WTC11 (cell line): ENCODE measurements around the gene MED12L. TPM values are rescaled to one million over a fixed set of nuclear protein-coding genes. Genes with fewer than 3 reads are reported as not detected.

Experiments used
- ATAC-seq: fragments of 200-7000 bp; cut with Tn5 transposase; 2 replicates; pipeline ENCODE4 v1.10.0; 2021; ENCODE audit warnings: mild to moderate bottlenecking, moderate library complexity
- CTCF ChIA-PET: fragments of 300-600 bp; sonication (Branson Sonifier 250); formaldehyde crosslinking; loops from one replicate; lab custom pipeline; 2021; ENCODE audit warnings: antibody characterized with exemption; lab: Charles Lee
- POLR2A ChIA-PET: fragments of 350-600 bp; sonication (Branson Sonifier 250); formaldehyde crosslinking; loops from one replicate; lab custom pipeline; 2021; ENCODE audit warnings: antibody characterized with exemption; lab: Charles Lee
- DNase-seq: peaks from one replicate; pipeline ENCODE4 v3.0.0; 2021; ENCODE audit warnings: low spot score
- H3K27ac Mint-ChIP-seq: 2 replicates; pipeline ENCODE4 v1.8.0; 2021; ENCODE audit warnings: mixed read lengths
- H3K27me3 Mint-ChIP-seq: 2 replicates; pipeline ENCODE4 v1.8.0; 2021; ENCODE audit warnings: low read depth, mild to moderate bottlenecking, moderate library complexity, mixed read lengths
- H3K36me3 Mint-ChIP-seq: 2 replicates; pipeline ENCODE4 v1.8.0; 2021; ENCODE audit warnings: mixed read lengths
- H3K4me1 Mint-ChIP-seq: 2 replicates; pipeline ENCODE4 v1.8.0; 2022; ENCODE audit warnings: mixed read lengths
- H3K4me3 Mint-ChIP-seq: 2 replicates; pipeline ENCODE4 v1.8.0; 2021; ENCODE audit warnings: mild to moderate bottlenecking, moderate library complexity, mixed read lengths
- H3K9me3 Mint-ChIP-seq: 2 replicates; pipeline ENCODE4 v1.8.0; 2021; ENCODE audit warnings: mixed read lengths
- ESRRA ChIP-seq: sonication (generic); formaldehyde crosslinking; IDR thresholded peaks from 2 replicates; pipeline ENCODE4 v1.8.1; 2022; ENCODE audit warnings: mild to moderate bottlenecking, missing genetic modification reagents, borderline replicate concordance
- ETV6 ChIP-seq: sonication (generic); formaldehyde crosslinking; IDR thresholded peaks from 2 replicates; pipeline ENCODE4 v1.8.1; 2022; ENCODE audit warnings: mild to moderate bottlenecking, missing genetic modification reagents
- GTF2I ChIP-seq: fragments of 250-450 bp; sonication (Bioruptor Pico); conservative IDR thresholded peaks from 2 replicates; pipeline ENCODE4 v1.4.0; 2021; ENCODE audit warnings: mild to moderate bottlenecking
- NR1H2 ChIP-seq: sonication (generic); formaldehyde crosslinking; IDR thresholded peaks from 2 replicates; pipeline ENCODE4 v1.9.0; 2021; ENCODE audit warnings: mild to moderate bottlenecking, moderate library complexity, missing genetic modification reagents
- PRRX2 ChIP-seq: fragments of 250-450 bp; sonication (Bioruptor Pico); IDR thresholded peaks from 2 replicates; pipeline ENCODE4 v1.8.0; 2021; ENCODE audit warnings: mild to moderate bottlenecking
- RELA ChIP-seq: sonication (generic); formaldehyde crosslinking; IDR thresholded peaks from 2 replicates; pipeline ENCODE4 v1.8.1; 2022; ENCODE audit warnings: missing genetic modification reagents, mild to moderate bottlenecking, borderline replicate concordance
- SMAD3 ChIP-seq: sonication (generic); formaldehyde crosslinking; IDR thresholded peaks from 2 replicates; pipeline ENCODE4 v1.8.0; 2022; ENCODE audit warnings: missing genetic modification reagents, mild to moderate bottlenecking, borderline replicate concordance
- TCF7 ChIP-seq: sonication (generic); formaldehyde crosslinking; IDR thresholded peaks from 2 replicates; pipeline ENCODE4 v1.8.0; 2022; ENCODE audit warnings: mild to moderate bottlenecking, low read depth, missing genetic modification reagents, moderate library complexity
- ZNF138 ChIP-seq: sonication (generic); formaldehyde crosslinking; conservative IDR thresholded peaks from 2 replicates; pipeline ENCODE4 v1.8.1; 2022; ENCODE audit warnings: mild to moderate bottlenecking, moderate library complexity, missing genetic modification reagents
- ZNF232 ChIP-seq: sonication (generic); formaldehyde crosslinking; IDR thresholded peaks from 2 replicates; pipeline ENCODE4 v1.8.0; 2022; ENCODE audit warnings: mild to moderate bottlenecking, missing genetic modification reagents
- total RNA-seq: library from RNA; stranded (reverse); gene quantifications from 3 replicates; pipeline ENCODE4 v1.2.3, GENCODE V29; 2021
- TF ChIP-seq, protein P1 (sequence below): sonication (generic); formaldehyde crosslinking; IDR thresholded peaks from 2 replicates; pipeline ENCODE4 v1.8.0; 2023; ENCODE audit warnings: missing genetic modification reagents, mild to moderate bottlenecking, borderline replicate concordance
- TF ChIP-seq, protein P2 (sequence below): fragments of 250-450 bp; sonication (Bioruptor Pico); IDR thresholded peaks from 2 replicates; pipeline ENCODE4 v2.1.2; 2022; ENCODE audit warnings: mild to moderate bottlenecking, moderate library complexity
- TF ChIP-seq, protein P3 (sequence below): fragments of 200-600 bp; IDR thresholded peaks from 2 replicates; pipeline ENCODE4 v1.8.0; 2022; ENCODE audit warnings: antibody characterized with exemption
- TF ChIP-seq, protein P4 (sequence below): sonication (generic); formaldehyde crosslinking; IDR thresholded peaks from 2 replicates; pipeline ENCODE4 v1.8.0; 2022; ENCODE audit warnings: missing genetic modification reagents
- TF ChIP-seq, protein P5 (sequence below): sonication (generic); formaldehyde crosslinking; IDR thresholded peaks from 2 replicates; pipeline ENCODE4 v1.8.1; 2022; ENCODE audit warnings: low read depth, mild to moderate bottlenecking, moderate library complexity, missing genetic modification reagents, borderline replicate concordance
- TF ChIP-seq, protein P6 (sequence below): sonication (generic); formaldehyde crosslinking; IDR thresholded peaks from 2 replicates; pipeline ENCODE4 v1.8.1; 2023; ENCODE audit warnings: mild to moderate bottlenecking, missing genetic modification reagents
- TF ChIP-seq, protein P7 (sequence below): fragments of 250-450 bp; sonication (Bioruptor Pico); IDR thresholded peaks from 2 replicates; pipeline ENCODE4 v1.9.0; 2021; ENCODE audit warnings: moderate library complexity, mild to moderate bottlenecking, inconsistent platforms, borderline replicate concordance

MED12L gene
- total RNA-seq, 1 experiment from 2014 or later: 27.4 TPM

DNA sequence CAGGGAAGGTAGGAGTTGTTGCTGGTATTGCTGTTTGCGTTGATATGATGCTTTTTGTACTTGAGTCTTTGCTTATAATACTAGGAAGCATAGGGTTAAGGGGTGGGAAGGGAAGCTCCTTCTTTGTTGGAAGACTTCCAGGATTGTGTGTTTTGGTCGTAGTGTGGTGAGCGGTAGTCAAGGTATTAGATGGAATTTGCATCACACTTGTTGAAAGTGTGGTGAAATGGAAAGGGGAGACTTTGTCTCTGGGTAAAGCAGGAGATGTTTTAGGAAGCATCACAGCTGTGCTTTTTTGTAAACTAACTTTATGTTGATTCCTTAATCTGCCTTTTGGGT lies 360.5 kb downstream of the MED12L start (continued):
- TF ChIP-seq, protein P1, sequence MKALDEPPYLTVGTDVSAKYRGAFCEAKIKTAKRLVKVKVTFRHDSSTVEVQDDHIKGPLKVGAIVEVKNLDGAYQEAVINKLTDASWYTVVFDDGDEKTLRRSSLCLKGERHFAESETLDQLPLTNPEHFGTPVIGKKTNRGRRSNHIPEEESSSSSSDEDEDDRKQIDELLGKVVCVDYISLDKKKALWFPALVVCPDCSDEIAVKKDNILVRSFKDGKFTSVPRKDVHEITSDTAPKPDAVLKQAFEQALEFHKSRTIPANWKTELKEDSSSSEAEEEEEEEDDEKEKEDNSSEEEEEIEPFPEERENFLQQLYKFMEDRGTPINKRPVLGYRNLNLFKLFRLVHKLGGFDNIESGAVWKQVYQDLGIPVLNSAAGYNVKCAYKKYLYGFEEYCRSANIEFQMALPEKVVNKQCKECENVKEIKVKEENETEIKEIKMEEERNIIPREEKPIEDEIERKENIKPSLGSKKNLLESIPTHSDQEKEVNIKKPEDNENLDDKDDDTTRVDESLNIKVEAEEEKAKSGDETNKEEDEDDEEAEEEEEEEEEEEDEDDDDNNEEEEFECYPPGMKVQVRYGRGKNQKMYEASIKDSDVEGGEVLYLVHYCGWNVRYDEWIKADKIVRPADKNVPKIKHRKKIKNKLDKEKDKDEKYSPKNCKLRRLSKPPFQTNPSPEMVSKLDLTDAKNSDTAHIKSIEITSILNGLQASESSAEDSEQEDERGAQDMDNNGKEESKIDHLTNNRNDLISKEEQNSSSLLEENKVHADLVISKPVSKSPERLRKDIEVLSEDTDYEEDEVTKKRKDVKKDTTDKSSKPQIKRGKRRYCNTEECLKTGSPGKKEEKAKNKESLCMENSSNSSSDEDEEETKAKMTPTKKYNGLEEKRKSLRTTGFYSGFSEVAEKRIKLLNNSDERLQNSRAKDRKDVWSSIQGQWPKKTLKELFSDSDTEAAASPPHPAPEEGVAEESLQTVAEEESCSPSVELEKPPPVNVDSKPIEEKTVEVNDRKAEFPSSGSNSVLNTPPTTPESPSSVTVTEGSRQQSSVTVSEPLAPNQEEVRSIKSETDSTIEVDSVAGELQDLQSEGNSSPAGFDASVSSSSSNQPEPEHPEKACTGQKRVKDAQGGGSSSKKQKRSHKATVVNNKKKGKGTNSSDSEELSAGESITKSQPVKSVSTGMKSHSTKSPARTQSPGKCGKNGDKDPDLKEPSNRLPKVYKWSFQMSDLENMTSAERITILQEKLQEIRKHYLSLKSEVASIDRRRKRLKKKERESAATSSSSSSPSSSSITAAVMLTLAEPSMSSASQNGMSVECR: no peak
- TF ChIP-seq SMAD3 (CRISPR knock-in tag): no peak
- no peak for TF ChIP-seq ETV6 (CRISPR knock-in tag)
- TF ChIP-seq, protein P2, sequence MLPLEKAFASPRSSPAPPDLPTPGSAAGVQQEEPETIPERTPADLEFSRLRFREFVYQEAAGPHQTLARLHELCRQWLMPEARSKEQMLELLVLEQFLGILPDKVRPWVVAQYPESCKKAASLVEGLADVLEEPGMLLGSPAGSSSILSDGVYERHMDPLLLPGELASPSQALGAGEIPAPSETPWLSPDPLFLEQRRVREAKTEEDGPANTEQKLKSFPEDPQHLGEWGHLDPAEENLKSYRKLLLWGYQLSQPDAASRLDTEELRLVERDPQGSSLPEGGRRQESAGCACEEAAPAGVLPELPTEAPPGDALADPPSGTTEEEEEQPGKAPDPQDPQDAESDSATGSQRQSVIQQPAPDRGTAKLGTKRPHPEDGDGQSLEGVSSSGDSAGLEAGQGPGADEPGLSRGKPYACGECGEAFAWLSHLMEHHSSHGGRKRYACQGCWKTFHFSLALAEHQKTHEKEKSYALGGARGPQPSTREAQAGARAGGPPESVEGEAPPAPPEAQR (CRISPR knock-in tag): no peak
- TF ChIP-seq ZNF232 (CRISPR knock-in tag): no peak
- no peak for TF ChIP-seq RELA (CRISPR knock-in tag)
- TF ChIP-seq, all 79 proteins: peak for 0

DNA sequence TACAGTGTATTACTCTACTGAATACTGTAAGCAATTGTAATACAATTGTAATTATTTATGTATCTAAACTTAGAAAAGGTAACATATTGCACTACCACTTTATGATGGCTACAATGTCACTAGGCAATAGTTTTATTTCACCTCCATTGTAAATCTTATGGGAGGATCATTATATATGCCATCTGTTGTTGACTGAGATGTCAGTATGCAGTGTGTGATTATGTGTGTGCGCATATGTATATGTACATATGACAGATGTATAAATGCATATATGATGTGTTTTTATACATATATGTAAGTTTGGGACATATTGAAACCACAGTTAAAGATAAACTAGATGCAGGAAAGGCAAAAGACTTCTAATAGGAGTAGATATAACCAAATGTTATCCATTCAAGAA lies 366.9 kb downstream of the MED12L start:
- CTCF ChIA-PET: no interaction called here
- Mint-ChIP-seq H3K27ac (no peak overlapping the region; the same call in 1 of the 2 replicates), H3K36me3 (no peaks in the 10 kb centered on the region), H3K9me3 (peaks cover under 1% of the 10 kb centered on the region; the same call in 1 of the 2 replicates), H3K4me3 (no peak overlapping the region), H3K27me3 (no peaks in the 10 kb centered on the region), H3K4me1 (peaks cover 10% of the 10 kb centered on the region)
- POLR2A ChIA-PET: no interaction called here
- no peak for DNase-seq
- no peak for ATAC-seq
- TF ChIP-seq, protein P3, sequence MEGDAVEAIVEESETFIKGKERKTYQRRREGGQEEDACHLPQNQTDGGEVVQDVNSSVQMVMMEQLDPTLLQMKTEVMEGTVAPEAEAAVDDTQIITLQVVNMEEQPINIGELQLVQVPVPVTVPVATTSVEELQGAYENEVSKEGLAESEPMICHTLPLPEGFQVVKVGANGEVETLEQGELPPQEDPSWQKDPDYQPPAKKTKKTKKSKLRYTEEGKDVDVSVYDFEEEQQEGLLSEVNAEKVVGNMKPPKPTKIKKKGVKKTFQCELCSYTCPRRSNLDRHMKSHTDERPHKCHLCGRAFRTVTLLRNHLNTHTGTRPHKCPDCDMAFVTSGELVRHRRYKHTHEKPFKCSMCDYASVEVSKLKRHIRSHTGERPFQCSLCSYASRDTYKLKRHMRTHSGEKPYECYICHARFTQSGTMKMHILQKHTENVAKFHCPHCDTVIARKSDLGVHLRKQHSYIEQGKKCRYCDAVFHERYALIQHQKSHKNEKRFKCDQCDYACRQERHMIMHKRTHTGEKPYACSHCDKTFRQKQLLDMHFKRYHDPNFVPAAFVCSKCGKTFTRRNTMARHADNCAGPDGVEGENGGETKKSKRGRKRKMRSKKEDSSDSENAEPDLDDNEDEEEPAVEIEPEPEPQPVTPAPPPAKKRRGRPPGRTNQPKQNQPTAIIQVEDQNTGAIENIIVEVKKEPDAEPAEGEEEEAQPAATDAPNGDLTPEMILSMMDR: no peak
- no peak for TF ChIP-seq GTF2I (CRISPR knock-in tag)
- TF ChIP-seq ESRRA (CRISPR knock-in tag): no peak
- TF ChIP-seq, protein P4, sequence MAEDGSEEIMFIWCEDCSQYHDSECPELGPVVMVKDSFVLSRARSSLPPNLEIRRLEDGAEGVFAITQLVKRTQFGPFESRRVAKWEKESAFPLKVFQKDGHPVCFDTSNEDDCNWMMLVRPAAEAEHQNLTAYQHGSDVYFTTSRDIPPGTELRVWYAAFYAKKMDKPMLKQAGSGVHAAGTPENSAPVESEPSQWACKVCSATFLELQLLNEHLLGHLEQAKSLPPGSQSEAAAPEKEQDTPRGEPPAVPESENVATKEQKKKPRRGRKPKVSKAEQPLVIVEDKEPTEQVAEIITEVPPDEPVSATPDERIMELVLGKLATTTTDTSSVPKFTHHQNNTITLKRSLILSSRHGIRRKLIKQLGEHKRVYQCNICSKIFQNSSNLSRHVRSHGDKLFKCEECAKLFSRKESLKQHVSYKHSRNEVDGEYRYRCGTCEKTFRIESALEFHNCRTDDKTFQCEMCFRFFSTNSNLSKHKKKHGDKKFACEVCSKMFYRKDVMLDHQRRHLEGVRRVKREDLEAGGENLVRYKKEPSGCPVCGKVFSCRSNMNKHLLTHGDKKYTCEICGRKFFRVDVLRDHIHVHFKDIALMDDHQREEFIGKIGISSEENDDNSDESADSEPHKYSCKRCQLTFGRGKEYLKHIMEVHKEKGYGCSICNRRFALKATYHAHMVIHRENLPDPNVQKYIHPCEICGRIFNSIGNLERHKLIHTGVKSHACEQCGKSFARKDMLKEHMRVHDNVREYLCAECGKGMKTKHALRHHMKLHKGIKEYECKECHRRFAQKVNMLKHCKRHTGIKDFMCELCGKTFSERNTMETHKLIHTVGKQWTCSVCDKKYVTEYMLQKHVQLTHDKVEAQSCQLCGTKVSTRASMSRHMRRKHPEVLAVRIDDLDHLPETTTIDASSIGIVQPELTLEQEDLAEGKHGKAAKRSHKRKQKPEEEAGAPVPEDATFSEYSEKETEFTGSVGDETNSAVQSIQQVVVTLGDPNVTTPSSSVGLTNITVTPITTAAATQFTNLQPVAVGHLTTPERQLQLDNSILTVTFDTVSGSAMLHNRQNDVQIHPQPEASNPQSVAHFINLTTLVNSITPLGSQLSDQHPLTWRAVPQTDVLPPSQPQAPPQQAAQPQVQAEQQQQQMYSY (CRISPR knock-in tag): no peak
- no peak for TF ChIP-seq TCF7
- TF ChIP-seq PRRX2: no peak
- no peak for TF ChIP-seq NR1H2 (CRISPR knock-in tag)
- TF ChIP-seq, protein P5, sequence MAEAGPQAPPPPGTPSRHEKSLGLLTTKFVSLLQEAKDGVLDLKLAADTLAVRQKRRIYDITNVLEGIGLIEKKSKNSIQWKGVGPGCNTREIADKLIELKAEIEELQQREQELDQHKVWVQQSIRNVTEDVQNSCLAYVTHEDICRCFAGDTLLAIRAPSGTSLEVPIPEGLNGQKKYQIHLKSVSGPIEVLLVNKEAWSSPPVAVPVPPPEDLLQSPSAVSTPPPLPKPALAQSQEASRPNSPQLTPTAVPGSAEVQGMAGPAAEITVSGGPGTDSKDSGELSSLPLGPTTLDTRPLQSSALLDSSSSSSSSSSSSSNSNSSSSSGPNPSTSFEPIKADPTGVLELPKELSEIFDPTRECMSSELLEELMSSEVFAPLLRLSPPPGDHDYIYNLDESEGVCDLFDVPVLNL (CRISPR knock-in tag): no peak
- TF ChIP-seq, protein P6, sequence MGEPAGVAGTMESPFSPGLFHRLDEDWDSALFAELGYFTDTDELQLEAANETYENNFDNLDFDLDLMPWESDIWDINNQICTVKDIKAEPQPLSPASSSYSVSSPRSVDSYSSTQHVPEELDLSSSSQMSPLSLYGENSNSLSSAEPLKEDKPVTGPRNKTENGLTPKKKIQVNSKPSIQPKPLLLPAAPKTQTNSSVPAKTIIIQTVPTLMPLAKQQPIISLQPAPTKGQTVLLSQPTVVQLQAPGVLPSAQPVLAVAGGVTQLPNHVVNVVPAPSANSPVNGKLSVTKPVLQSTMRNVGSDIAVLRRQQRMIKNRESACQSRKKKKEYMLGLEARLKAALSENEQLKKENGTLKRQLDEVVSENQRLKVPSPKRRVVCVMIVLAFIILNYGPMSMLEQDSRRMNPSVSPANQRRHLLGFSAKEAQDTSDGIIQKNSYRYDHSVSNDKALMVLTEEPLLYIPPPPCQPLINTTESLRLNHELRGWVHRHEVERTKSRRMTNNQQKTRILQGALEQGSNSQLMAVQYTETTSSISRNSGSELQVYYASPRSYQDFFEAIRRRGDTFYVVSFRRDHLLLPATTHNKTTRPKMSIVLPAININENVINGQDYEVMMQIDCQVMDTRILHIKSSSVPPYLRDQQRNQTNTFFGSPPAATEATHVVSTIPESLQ (CRISPR knock-in tag): no peak
- TF ChIP-seq ZNF138 (CRISPR knock-in tag): no peak
- TF ChIP-seq, protein P7, sequence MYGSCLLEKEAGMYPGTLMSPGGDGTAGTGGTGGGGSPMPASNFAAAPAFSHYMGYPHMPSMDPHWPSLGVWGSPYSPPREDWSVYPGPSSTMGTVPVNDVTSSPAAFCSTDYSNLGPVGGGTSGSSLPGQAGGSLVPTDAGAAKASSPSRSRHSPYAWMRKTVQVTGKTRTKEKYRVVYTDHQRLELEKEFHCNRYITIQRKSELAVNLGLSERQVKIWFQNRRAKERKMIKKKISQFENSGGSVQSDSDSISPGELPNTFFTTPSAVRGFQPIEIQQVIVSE (CRISPR knock-in tag): no peak
- TF ChIP-seq ZNF232 (CRISPR knock-in tag): no peak
